ENCODE data around the gene FAM229B.

FAM229B gene

GRCh38 chr6:112144145-112144926 lies 56.9 kb downstream of the FAM229B start:
- DNase-seq (ENCODE audit: low read depth) = no peak

DNA sequence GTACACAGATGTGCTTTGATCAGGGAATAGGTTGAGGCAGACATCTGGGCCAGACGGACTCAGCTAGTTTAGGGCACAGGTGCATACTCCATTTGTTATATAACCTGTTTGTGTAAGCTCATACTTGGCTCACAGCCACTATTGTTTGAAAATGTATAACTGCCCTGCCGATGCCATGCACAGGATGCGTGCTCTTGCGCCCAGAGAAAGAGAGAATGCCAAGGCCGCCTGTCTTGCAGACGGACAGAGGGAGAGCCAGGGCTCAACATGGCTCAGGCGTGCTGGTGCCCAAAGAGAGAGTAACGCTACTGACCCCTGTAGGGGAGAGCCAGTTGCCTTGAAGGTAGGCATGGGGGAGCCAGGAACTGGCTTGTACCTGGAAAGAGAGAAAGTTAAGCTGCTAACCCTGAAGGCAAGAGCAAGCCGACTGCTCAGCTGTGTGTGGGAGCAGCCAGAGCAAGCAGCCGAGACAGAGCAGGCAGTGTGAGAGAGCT lies 57.7 kb downstream of the FAM229B start:
- DNase-seq (ENCODE audit: low read depth) = no peak

- DNase-seq (ENCODE audit: low read depth) = no peak
These were observed 60.7 kb downstream of the FAM229B start for GRCh38 chr6:112148103-112148502.

- no peak for DNase-seq (ENCODE audit: low read depth)
These were observed 61.8 kb downstream of the FAM229B start for GRCh38 chr6:112149236-112149635.

GRCh38 chr6:112149719-112150263 lies 62.4 kb downstream of the FAM229B start:
- no peak for DNase-seq (ENCODE audit: low read depth)

DNA sequence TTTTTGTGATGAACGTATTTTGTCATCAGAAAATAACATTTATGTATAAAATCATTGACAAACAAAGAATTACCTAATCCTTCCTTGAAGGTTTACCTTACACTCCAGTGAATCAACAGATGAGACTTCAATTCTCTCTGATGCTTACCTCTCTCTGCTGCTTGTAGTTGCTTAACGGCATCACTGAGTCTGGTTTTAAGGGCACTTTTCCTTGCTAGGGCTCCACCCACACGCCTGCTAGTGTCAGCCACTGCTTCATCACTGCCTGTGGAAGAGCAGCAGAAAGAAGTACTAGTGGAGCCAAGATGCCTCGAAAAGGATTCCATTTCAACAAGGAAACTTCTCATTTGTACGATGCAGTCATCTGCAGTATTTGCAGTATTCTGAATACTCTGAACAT lies 63.0 kb downstream of the FAM229B start:
- DNase-seq (ENCODE audit: low read depth) = no peak

Data from stimulated activated CD8-positive, alpha-beta memory T cell treated with anti-CD3 and anti-CD28 coated beads, Interleukin-12 subunit alpha, Interleukin-12 subunit beta, amount 100 ng/mL, for 1 hour (primary cell).